Left lung (tissue), 10 donors: ENCODE measurements around the gene SASH1. TPM values are rescaled to one million over a fixed set of nuclear protein-coding genes. Genes with fewer than 3 reads are reported as not detected.
A peak's percentile ranks its signal among the peaks of the same experiment; 100 is the strongest.

ENCODE experiments used
- ATAC-seq: fragments of 200-7000 bp; cut with Tn5 transposase; one replicate; pipeline ENCODE4 v1.9.1; 2020; ENCODE audit warnings: moderate library complexity
- DNase-seq, 4 donors: peaks; one replicate each; pipeline ENCODE4 v3.0.0-alpha.2; 2013 to 2020
- H3K27ac ChIP-seq, 2 donors: fragments of 200-600 bp; sonication (generic) in 1 of 2; one replicate each; pipeline versions ENCODE4 v1.5.0 to v1.8.0; 2020 to 2021
- H3K27me3 ChIP-seq, 2 donors: fragments of 200-600 bp; sonication (generic) in 1 of 2; one replicate each; pipeline versions ENCODE4 v1.5.0 to v1.8.0; 2020 to 2021
- H3K36me3 ChIP-seq, 2 donors: fragments of 200-600 bp; sonication (generic) in 1 of 2; one replicate each; pipeline versions ENCODE4 v1.5.0 to v1.8.0; 2020 to 2021
- H3K4me1 ChIP-seq, 2 donors: fragments of 200-600 bp; one replicate each; pipeline ENCODE4 v1.8.0; 2021
- H3K4me3 ChIP-seq, 2 donors: fragments of 200-600 bp; sonication (generic) in 1 of 2; one replicate each; pipeline versions ENCODE4 v1.5.0 to v1.8.0; 2020 to 2021; ENCODE audit warnings: mild to moderate bottlenecking in 1 of 2
- H3K9me3 ChIP-seq, 2 donors: fragments of 200-600 bp; sonication (generic) in 1 of 2; one replicate each; pipeline versions ENCODE4 v1.5.0 to v1.8.0; 2020 to 2021
- CTCF ChIP-seq, 2 donors: fragments of 200-600 bp; sonication (generic) in 1 of 2; IDR thresholded peaks; one replicate each; pipeline versions ENCODE4 v1.5.0 to v1.8.0; 2021; ENCODE audit warnings: antibody characterized with exemption in 2 of 2
- intact Hi-C, 2 donors: fragments of 100-400 bp; cut with DNase I; formaldehyde crosslinking; loops; one replicate each; pipeline versions ENCODE4 v1.11.2 to v1.14.2; 2022
- polyA plus RNA-seq, 6 donors: library from polyadenylated mRNA; unstranded; fragments of 120-200 nt; gene quantifications; one replicate each; pipeline ENCODE4 v1.2.1, GENCODE V29; 2013; ENCODE audit not compliant: insufficient read length in 6 of 6
- total RNA-seq, 2 donors: library from RNA; stranded (reverse); fragmentation: NEBNext Ultra II Directional; extraction: Animal tissue kit (Norgen Biotek cat#: 25700); gene quantifications; one replicate each; pipeline ENCODE4 v1.2.1, GENCODE V29; 2021
- donor health status: DM: no; HTN: yes; CAD: no.
- donor health status: DM: no; HTN: no; CAD: no.

Gene SASH1
- total and polyA plus RNA-seq, 8 donors, result 31.4 to 53.5 (median 34.8) TPM

- Histone ChIP-seq H3K27me3 (no peaks in the 10 kb centered on the region), H3K36me3 (no peaks in the 10 kb centered on the region), H3K9me3 (no peaks in the 10 kb centered on the region), H3K27ac (no peak overlapping the region), H3K4me3 (no peak overlapping the region), H3K4me1 (peaks cover 6 to 26% of the 10 kb centered on the region in 2 donors)
- intact Hi-C loops, result no loop called here
- no peak for TF ChIP-seq CTCF (IDR thresholded peaks at IDR 0.05)
- ATAC-seq (no peak), DNase-seq (no peak)
Observed at GRCh38 chr6:148436466-148436865, 93.8 kb downstream of the SASH1 start.

GRCh38 chr6:148438632-148439031 is 96.0 kb downstream of the SASH1 start:
- ATAC-seq, result no peak
- no peaks in the 10 kb centered on the region for H3K9me3 ChIP-seq
- H3K27me3 ChIP-seq, result no peaks in the 10 kb centered on the region
- H3K27ac ChIP-seq, result no peak overlapping the region
- DNase-seq, result peak in 1 of 4 donors; percentile 49
- no peak for TF ChIP-seq CTCF (IDR thresholded peaks at IDR 0.05)
- no peaks in the 10 kb centered on the region for H3K36me3 ChIP-seq
- intact Hi-C loops, result no loop called here
- H3K4me3 ChIP-seq, result no peak overlapping the region
- H3K4me1 ChIP-seq, result peaks cover 12 to 32% of the 10 kb centered on the region in 2 donors

GRCh38 chr6:148440016-148440415 is 97.4 kb downstream of the SASH1 start:
- H3K4me1 ChIP-seq, result peaks cover 12 to 31% of the 10 kb centered on the region in 2 donors

GRCh38 chr6:148440877-148441453 is 98.3 kb downstream of the SASH1 start:
- peak; percentile 87 for ATAC-seq

More at GRCh38 chr6:148440016-148440415, 97.4 kb downstream of the SASH1 start:
- no peak overlapping the region for H3K4me3 ChIP-seq
- peak overlapping the region in 1 of 2 donors; percentile 80 for H3K27ac ChIP-seq
- intact Hi-C loops, result no loop called here
- no peaks in the 10 kb centered on the region for H3K9me3 ChIP-seq
- H3K36me3 ChIP-seq, result no peaks in the 10 kb centered on the region
- no peaks in the 10 kb centered on the region for H3K27me3 ChIP-seq
- TF ChIP-seq CTCF (IDR thresholded peaks at IDR 0.05), result no peak
- DNase-seq, result no peak
- ATAC-seq, result no peak

More at GRCh38 chr6:148440877-148441453, 98.3 kb downstream of the SASH1 start:
- Histone ChIP-seq H3K27me3 (no peaks in the 10 kb centered on the region), H3K9me3 (no peaks in the 10 kb centered on the region), H3K36me3 (no peaks in the 10 kb centered on the region), H3K4me1 (peaks cover 12 to 24% of the 10 kb centered on the region in 2 donors), H3K27ac (peak overlapping the region; percentile 80 to 84), H3K4me3 (no peak overlapping the region)
- intact Hi-C loops, result no loop called here
- DNase-seq, result peak in 2 of 4 donors; percentile 37 to 58
- TF ChIP-seq CTCF (IDR thresholded peaks at IDR 0.05), result no peak
